ENCODE measurements around the gene ZKSCAN1. TPM values are rescaled to one million over a fixed set of nuclear protein-coding genes. Genes with fewer than 3 reads are reported as not detected.
A peak's percentile ranks its signal among the peaks of the same experiment; 100 is the strongest.
"Not testable (repeated sequence)": the region's sequence is repeated elsewhere in the genome, so short reads cannot be mapped to it uniquely, and the experiment has no call there.

Gene ZKSCAN1
- total RNA-seq, 2 experiments from 2014 or later: 63.2 to 66.0 TPM

GRCh38 chr7:100008525-100008924, 6.9 kb upstream of the ZKSCAN1 start:
- Mint-ChIP-seq H3K27me3 (no peaks in the 10 kb centered on the region), H3K4me1 (peaks cover 12% of the 10 kb centered on the region), H3K27ac (no peak overlapping the region), H3K4me3 (no peak overlapping the region), H3K9me3 (no peaks in the 10 kb centered on the region), H3K36me3 (ENCODE audit: low read depth) (no peaks in the 10 kb centered on the region)
- DNase-seq: no peak
- CTCF ChIA-PET: interaction anchor here (1.0 to 2.0 kb wide), 5 partner anchors 10 to 61 kb away, joined by 3 to 5 read pairs (median 4); no protein-coding TSS in a partner anchor
- POLR2A ChIA-PET: no interaction called here

- H3K27me3 Mint-ChIP-seq; CTCF ChIA-PET; H3K4me3 Mint-ChIP-seq; H3K9me3 Mint-ChIP-seq; H3K27ac Mint-ChIP-seq; DNase-seq; H3K36me3 Mint-ChIP-seq (ENCODE audit: low read depth); POLR2A ChIA-PET: not testable (repeated sequence)
- H3K4me1 Mint-ChIP-seq: peaks cover 18% of the 10 kb centered on the region
Observed at GRCh38 chr7:100009952-100010351, 5.4 kb upstream of the ZKSCAN1 start.

GRCh38 chr7:100010901-100011300, 4.5 kb upstream of the ZKSCAN1 start:
- no peaks in the 10 kb centered on the region for H3K27me3 Mint-ChIP-seq
- peaks cover 1% of the 10 kb centered on the region for H3K36me3 Mint-ChIP-seq (ENCODE audit: low read depth)
- peaks cover 23% of the 10 kb centered on the region for H3K4me1 Mint-ChIP-seq
- H3K9me3 Mint-ChIP-seq: no peaks in the 10 kb centered on the region
- no peak overlapping the region for H3K4me3 Mint-ChIP-seq
- CTCF ChIA-PET: interaction anchor here (0.6 kb wide), 2 partner anchors 106 to 725 kb away, joined by 3 read pairs; no protein-coding TSS in a partner anchor
- H3K27ac Mint-ChIP-seq: no peak overlapping the region
- POLR2A ChIA-PET: no interaction called here
- DNase-seq: no peak

GRCh38 chr7:100011516-100011915, 3.9 kb upstream of the ZKSCAN1 start:
- no peak for DNase-seq
- Mint-ChIP-seq H3K9me3 (no peaks in the 10 kb centered on the region), H3K27me3 (no peaks in the 10 kb centered on the region), H3K4me1 (peaks cover 29% of the 10 kb centered on the region), H3K27ac (no peak overlapping the region), H3K36me3 (ENCODE audit: low read depth) (peaks cover 3% of the 10 kb centered on the region), H3K4me3 (no peak overlapping the region)
- POLR2A ChIA-PET: no interaction called here
- CTCF ChIA-PET: interaction anchor here (0.6 to 1.3 kb wide), 3 partner anchors 9 to 725 kb away, joined by 3 to 4 read pairs (median 3); no protein-coding TSS in a partner anchor

GRCh38 chr7:100012385-100013327, 2.7 kb upstream of the ZKSCAN1 start:
- H3K36me3 Mint-ChIP-seq (ENCODE audit: low read depth); H3K27ac Mint-ChIP-seq; H3K9me3 Mint-ChIP-seq; POLR2A ChIA-PET; DNase-seq; H3K27me3 Mint-ChIP-seq; H3K4me3 Mint-ChIP-seq: not testable (repeated sequence)
- CTCF ChIA-PET: interaction anchor here (0.6 to 3.9 kb wide), 5 partner anchors 8 to 47 kb away, joined by 3 to 11 read pairs (median 4); no protein-coding TSS in a partner anchor
- H3K4me1 Mint-ChIP-seq: peaks cover 32% of the 10 kb centered on the region

- DNase-seq: no peak
- CTCF ChIA-PET: interaction anchor here (0.6 to 3.9 kb wide), 2 partner anchors 9 to 13 kb away, joined by 6 to 11 read pairs; no protein-coding TSS in a partner anchor
- Mint-ChIP-seq H3K27me3 (no peaks in the 10 kb centered on the region), H3K27ac (no peak overlapping the region), H3K9me3 (no peaks in the 10 kb centered on the region), H3K36me3 (ENCODE audit: low read depth) (peaks cover 6% of the 10 kb centered on the region), H3K4me3 (no peak overlapping the region), H3K4me1 (peaks cover 37% of the 10 kb centered on the region)
- POLR2A ChIA-PET: no interaction called here
Observed at GRCh38 chr7:100013328-100013676, 2.1 kb upstream of the ZKSCAN1 start.

- Mint-ChIP-seq H3K9me3 (no peaks in the 10 kb centered on the region), H3K27ac (peak overlapping the region; percentile 96), H3K4me3 (peak overlapping the region; percentile 95), H3K27me3 (no peaks in the 10 kb centered on the region), H3K36me3 (ENCODE audit: low read depth) (peaks cover 6% of the 10 kb centered on the region), H3K4me1 (peaks cover 50% of the 10 kb centered on the region)
- ChIA-PET POLR2A (interaction anchor here (0.5 kb wide), 1 partner anchor 10 kb away, joined by 3 read pairs; no protein-coding TSS in a partner anchor), CTCF (interaction anchor here (2.1 kb wide), 1 partner anchor 37 kb away, joined by 7 read pairs; no protein-coding TSS in a partner anchor)
- no peak for DNase-seq
Observed at GRCh38 chr7:100016215-100016901, 962 bp downstream of the ZKSCAN1 start.

- no peaks in the 10 kb centered on the region for H3K27me3 Mint-ChIP-seq
- CTCF ChIA-PET: interaction anchor here (0.5 to 2.1 kb wide), 5 partner anchors 12 to 111 kb away, joined by 3 to 7 read pairs (median 4); no protein-coding TSS in a partner anchor
- H3K36me3 Mint-ChIP-seq (ENCODE audit: low read depth): peaks cover 10% of the 10 kb centered on the region
- DNase-seq: no peak
- no peaks in the 10 kb centered on the region for H3K9me3 Mint-ChIP-seq
- POLR2A ChIA-PET: no interaction called here
- H3K27ac Mint-ChIP-seq: no peak overlapping the region
- peaks cover 54% of the 10 kb centered on the region for H3K4me1 Mint-ChIP-seq
- H3K4me3 Mint-ChIP-seq: no peak overlapping the region
Observed at GRCh38 chr7:100017300-100017699, 1.9 kb downstream of the ZKSCAN1 start.

GRCh38 chr7:100017875-100018274, 2.5 kb downstream of the ZKSCAN1 start:
- Mint-ChIP-seq H3K27ac (no peak overlapping the region), H3K9me3 (no peaks in the 10 kb centered on the region), H3K36me3 (ENCODE audit: low read depth) (peaks cover 14% of the 10 kb centered on the region), H3K27me3 (no peaks in the 10 kb centered on the region), H3K4me1 (peaks cover 53% of the 10 kb centered on the region), H3K4me3 (no peak overlapping the region)
- no peak for DNase-seq
- ChIA-PET POLR2A (no interaction called here), CTCF (interaction anchor here (0.6 to 2.1 kb wide), 4 partner anchors 12 to 104 kb away, joined by 3 to 7 read pairs (median 4); no protein-coding TSS in a partner anchor)

- Mint-ChIP-seq H3K36me3 (ENCODE audit: low read depth) (peaks cover 29% of the 10 kb centered on the region), H3K27me3 (no peaks in the 10 kb centered on the region), H3K4me1 (peaks cover 48% of the 10 kb centered on the region), H3K9me3 (no peaks in the 10 kb centered on the region), H3K27ac (no peak overlapping the region), H3K4me3 (no peak overlapping the region)
- ChIA-PET CTCF (interaction anchor here (0.7 kb wide), 1 partner anchor 687 kb away, joined by 3 read pairs; no protein-coding TSS in a partner anchor), POLR2A (no interaction called here)
- DNase-seq: no peak
Observed at GRCh38 chr7:100019908-100020307, 4.5 kb downstream of the ZKSCAN1 start.

GRCh38 chr7:100021297-100021696, 5.9 kb downstream of the ZKSCAN1 start:
- Mint-ChIP-seq H3K9me3 (no peaks in the 10 kb centered on the region), H3K4me3 (no peak overlapping the region), H3K27me3 (no peaks in the 10 kb centered on the region), H3K36me3 (ENCODE audit: low read depth) (peaks cover 36% of the 10 kb centered on the region), H3K4me1 (peaks cover 44% of the 10 kb centered on the region), H3K27ac (no peak overlapping the region)
- no peak for DNase-seq
- ChIA-PET CTCF (interaction anchor here (0.6 to 2.0 kb wide), 8 partner anchors 12 to 644 kb away, joined by 3 to 6 read pairs (median 4); no protein-coding TSS in a partner anchor), POLR2A (no interaction called here)

- no peaks in the 10 kb centered on the region for H3K27me3 Mint-ChIP-seq
- DNase-seq: no peak
- POLR2A ChIA-PET: no interaction called here
Observed at GRCh38 chr7:100022621-100023020, 7.2 kb downstream of the ZKSCAN1 start.

More at GRCh38 chr7:100022621-100023020, 7.2 kb downstream of the ZKSCAN1 start:
- no peaks in the 10 kb centered on the region for H3K9me3 Mint-ChIP-seq
- CTCF ChIA-PET: interaction anchor here (1.0 to 2.0 kb wide), 3 partner anchors 10 to 43 kb away, joined by 3 to 6 read pairs (median 4); no protein-coding TSS in a partner anchor
- peaks cover 34% of the 10 kb centered on the region for H3K4me1 Mint-ChIP-seq
- no peak overlapping the region for H3K27ac Mint-ChIP-seq
- H3K4me3 Mint-ChIP-seq: no peak overlapping the region
- H3K36me3 Mint-ChIP-seq (ENCODE audit: low read depth): peaks cover 39% of the 10 kb centered on the region
